Embryonic facial prominence (tissue), 1 donor: ENCODE data around the gene TMEM254.
"Not testable (repeated sequence)": the region's sequence is repeated elsewhere in the genome, so short reads cannot be mapped to it uniquely, and the experiment has no call there.

ENCODE experiments used
- DNase-seq: peaks from one replicate; pipeline ENCODE4 v3.0.0-alpha.2; 2016; ENCODE audit errors: extremely low spot score

Gene TMEM254

DNA sequence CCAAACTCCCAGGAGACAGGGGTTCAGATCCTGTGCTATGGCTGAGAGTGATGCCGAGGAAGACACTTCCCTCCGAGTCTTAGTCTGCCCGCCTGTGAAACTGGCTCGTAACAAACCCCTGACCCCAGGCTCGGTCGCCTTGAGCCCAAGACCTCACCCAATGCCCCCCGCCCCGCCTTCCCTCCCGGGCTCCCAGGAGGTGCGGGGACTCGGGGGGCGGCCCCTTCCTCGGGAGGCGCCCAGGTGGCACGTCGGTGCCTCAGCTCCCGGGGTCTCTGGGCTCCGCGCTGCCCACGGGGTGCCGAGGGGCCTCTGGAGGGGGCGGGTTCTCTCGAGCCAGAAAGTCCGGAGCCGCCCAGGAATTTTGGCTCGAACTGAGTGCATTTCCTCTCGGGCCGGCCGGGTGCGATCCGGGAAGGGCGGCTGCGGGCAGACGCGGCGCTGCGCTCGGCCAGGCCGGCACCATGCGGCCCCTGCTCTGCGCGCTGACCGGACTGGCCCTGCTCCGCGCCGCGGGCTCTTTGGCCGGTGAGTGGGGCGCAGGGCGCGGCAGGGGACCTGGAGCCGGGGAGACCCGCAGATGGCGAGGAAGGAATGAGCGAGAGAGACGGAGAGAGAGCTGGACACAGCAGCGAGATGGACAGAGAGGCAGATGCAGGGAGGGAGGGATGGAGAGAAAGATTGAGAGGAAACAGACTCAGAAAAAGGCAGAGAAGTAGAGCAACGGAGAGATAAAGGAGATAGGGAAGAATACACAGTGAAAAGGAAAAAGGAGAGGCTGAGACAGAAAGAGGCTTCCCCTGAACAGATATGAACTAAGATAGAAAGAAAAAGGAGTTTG, 54.1 kb downstream of the TMEM254 start, which contains the start of gene PLAC9:
TSS of gene PLAC9 (plus strand) at position 432 of the 841 bp plus-strand sequence. CDS start at position 465, 33 bp downstream.
- DNase-seq, result no peak

GRCh38 chr10:80133206-80133605, 54.7 kb downstream of the TMEM254 start:
- no peak for DNase-seq

DNA sequence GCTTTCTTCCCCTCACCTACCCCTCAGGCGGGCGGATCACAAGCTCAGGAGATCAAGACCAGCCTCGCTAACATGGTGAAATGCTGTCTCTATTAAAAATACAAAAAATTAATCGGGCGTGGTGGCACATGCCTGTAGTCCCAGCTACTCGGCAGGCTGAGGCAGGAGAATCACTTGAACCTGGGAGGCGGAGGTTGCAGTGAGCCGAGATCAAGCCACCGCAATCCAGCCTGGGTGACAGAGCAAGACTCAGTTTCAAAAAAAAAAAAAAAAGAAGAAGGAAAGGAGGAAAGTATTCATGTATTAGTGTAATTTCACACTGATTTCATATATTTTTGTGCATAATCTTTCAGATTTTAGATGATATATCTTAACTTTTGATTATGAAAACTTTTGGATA, 55.2 kb downstream of the TMEM254 start:
- DNase-seq, result not testable (repeated sequence)

DNA sequence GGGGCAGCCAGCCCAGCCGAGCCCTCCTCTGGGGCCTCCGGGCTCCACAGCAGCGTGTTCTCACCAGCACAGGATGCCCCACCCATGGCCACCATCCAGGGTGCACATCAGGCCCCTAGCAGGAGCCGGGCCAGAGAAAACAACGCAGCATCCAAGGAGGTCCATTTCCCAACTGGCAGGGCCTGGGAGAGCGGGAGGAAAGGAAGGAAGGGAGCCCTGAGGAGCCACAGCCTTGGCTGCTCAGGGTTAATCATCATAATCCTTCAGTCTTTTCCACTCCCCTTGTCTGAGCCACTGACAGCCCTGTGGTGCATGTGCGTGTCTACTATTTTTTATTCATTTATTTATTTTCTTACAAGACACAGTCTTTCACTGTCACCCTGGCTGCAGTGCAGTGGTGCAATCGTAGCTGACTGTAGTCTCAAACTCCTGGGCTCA, 57.7 kb downstream of the TMEM254 start:
- no peak for DNase-seq

DNA sequence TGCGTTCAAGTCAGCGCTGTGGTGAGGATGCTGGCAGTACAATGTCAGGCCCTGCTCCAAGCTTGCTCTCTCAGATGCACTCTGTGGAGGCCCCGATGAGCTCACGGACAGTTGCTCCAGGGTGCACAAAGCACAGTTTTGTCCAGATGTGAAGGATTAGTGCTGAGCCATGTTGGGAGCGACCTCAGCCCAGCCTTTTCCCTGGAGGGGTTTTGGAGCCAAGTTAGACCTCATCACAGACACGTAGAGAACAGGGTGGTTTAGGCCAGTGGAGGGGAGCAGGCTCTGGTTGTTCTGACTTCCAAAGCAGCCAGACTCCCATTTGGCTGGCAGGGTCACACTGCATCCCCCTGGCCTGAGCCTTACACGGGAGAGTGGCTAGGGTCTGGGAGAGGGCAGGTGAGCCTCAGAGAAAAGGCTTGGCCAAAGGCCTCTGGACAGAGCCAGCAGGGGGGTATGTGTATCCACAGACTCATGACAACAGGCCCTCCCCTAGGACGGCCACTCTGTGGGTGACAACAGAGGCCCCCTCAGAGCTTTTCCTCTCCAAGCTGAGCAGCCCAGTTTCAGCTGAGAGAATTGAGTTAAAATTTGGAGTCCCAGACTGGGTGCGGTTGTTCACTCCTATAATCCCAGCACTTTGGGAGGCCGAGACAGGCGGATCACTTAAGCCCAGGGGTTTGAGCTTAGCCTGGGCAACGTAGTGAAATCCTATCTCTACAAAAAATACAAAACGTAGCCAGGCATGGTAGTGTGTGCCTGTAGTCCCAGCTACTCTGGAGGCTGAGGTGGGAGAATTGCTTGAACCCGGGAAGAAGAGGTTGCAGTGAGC, 58.8 kb downstream of the TMEM254 start:
- DNase-seq, result no peak

DNA sequence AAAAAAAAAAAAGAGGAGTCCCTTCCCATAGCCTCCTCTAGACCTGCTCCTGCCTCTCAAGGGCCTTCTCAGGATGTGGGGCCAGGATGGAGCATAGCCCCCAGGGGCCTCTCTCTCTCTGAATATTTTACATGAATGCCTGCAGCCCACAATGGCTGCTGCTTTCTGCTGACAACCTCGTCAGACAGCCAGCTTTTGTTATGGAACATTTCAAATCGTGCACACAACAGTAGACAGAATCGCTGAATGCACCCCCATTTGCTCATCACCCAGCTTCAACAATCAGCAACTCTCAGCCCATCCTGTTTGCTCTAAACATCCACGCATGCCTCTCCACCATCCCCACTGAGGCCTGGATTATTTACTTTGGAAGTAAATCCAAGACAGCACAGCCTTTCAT, 59.5 kb downstream of the TMEM254 start:
- no peak for DNase-seq

DNA sequence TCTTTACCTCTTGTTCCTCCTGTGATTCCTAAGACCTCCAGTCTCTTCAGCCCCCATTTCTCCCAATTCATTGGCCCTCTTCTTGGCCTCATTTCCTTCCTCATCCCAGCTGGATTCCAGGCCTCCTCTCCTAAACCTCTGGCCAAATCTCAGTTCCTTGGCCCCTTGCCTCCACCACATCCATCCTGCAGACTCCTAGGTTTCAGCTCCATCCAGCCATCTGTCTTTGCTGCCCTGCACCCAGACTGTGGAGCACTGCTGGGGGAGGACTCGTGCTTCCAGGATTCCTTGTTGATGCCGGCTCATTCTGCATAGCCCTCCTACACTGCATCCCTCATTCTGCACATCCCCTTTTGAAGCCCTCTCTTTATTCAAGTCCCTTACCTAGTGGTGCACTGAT, 60.8 kb downstream of the TMEM254 start:
- no peak for DNase-seq

DNA sequence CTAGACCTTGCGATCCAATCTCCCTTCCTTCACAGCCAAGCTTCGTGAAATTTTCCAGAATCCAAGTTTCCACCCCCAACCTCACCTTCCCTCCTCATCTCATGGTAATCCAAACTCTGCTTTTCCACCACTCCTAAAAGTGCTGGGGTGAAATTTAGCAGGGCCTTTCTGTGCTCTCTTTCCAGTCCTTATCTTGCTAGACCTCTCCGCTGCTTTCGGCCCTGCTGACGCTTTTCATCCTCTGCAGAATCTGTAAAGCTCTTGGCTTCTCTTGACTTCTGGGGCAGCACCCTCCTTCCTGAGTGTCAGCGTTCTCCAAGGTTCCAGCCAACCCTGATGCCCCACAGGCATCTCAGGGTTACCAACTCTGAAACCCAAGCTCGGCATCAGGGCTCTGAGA, 61.8 kb downstream of the TMEM254 start:
- no peak for DNase-seq

DNA sequence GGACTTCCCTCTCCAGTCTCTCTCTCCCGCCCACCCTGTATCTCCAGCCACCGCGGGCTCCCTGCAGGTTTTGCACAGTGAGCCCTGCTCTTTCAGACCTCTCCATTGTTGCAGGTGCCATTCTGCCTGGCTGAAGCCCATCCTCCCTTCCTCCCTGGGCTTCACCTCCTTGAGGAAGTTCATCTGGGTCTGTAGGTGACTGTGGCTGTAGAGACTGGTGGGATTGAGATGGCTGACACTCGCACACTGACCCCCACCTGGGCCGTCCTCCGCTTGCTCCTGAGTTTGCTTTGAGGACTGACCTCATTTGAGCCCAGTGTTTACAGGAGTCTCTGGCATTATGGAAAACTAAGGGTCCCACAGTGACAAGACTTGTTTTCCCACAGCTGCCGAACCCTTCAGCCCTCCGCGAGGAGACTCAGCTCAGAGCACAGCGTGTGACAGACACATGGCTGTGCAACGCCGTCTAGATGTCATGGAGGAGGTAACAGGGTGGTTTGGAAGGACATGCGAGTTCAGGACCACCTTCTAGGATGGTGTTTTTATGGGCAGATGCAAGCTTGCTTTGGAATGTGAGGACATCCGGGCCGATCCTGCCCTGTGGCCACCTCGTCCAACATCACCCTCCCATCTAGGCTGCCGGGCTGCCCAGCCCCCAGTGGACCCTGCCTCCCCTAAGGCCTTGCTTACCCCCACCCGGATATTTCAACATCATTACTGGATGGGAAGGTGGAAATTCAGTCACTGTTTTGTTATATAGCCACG, 63.4 kb downstream of the TMEM254 start:
- DNase-seq, result no peak
